Cardiac fibroblast (primary cell): ENCODE results near the gene NXPH1.

Experiments used
- DNase-seq, 2 donors: peaks; one replicate each; pipeline versions ENCODE4 v3.0.0 to v3.0.0-alpha.2; 2010; ENCODE audit warnings: low read depth in 2 of 2
- H3K4me3 ChIP-seq, 2 donors: replicated peaks in 1 of 2; 1 replicate in 1 of 2; 2 replicates in 1 of 2; pipeline ENCODE4 v1.5.1; 2011; ENCODE audit warnings: low read depth in 2 of 2, low read length in 2 of 2, mild to moderate bottlenecking in 2 of 2, moderate library complexity in 1 of 2
- TF ChIP-seq, protein P1 (sequence below): IDR thresholded peaks from one replicate; pipeline ENCODE4 v1.5.1; 2011; ENCODE audit warnings: low read depth, mild to moderate bottlenecking, low read length, inconsistent platforms

NXPH1 gene

DNA sequence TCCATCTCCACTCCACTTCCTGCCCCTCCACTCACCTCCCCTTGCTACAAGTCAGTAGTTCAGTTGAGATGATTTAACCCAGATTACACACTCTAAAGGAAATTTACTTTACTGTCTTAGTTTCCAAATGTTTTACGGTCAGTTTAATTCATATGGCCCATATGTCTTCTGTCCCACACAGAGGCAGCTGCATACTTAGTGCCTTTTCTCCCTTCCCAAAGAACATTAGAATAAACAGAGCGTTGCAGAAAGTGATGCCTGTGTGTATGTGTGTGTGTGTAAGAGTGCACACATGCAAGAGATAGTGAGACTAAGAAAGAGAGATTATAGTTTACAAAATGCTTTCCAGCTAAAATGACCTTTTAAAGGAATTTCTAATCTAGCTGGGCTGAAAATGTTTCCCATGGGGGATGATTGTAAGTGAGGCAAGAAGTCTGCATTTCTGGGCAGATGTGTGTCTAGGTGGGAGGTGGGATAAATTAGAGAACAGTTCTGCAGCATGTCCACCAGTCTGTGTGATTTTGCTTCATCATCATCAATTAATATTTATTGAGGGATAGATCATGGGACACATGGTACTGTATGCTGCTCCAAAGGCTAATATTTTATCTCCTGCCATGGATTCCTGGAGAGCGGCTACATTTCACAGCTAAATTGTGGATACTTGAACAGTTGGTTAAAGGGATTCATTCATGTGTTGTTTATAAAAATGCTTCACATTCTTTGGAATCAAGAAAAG lies 81.5 kb downstream of the NXPH1 start:
- no peak for DNase-seq
- no peak overlapping the region for H3K4me3 ChIP-seq
- TF ChIP-seq, protein P1, sequence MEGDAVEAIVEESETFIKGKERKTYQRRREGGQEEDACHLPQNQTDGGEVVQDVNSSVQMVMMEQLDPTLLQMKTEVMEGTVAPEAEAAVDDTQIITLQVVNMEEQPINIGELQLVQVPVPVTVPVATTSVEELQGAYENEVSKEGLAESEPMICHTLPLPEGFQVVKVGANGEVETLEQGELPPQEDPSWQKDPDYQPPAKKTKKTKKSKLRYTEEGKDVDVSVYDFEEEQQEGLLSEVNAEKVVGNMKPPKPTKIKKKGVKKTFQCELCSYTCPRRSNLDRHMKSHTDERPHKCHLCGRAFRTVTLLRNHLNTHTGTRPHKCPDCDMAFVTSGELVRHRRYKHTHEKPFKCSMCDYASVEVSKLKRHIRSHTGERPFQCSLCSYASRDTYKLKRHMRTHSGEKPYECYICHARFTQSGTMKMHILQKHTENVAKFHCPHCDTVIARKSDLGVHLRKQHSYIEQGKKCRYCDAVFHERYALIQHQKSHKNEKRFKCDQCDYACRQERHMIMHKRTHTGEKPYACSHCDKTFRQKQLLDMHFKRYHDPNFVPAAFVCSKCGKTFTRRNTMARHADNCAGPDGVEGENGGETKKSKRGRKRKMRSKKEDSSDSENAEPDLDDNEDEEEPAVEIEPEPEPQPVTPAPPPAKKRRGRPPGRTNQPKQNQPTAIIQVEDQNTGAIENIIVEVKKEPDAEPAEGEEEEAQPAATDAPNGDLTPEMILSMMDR: no peak

- TF ChIP-seq, protein P1: no peak
- DNase-seq: no peak
- no peak overlapping the region for H3K4me3 ChIP-seq
Measured at GRCh38 chr7:8515640-8516185, 82.3 kb downstream of the NXPH1 start.

GRCh38 chr7:8516976-8517375 lies 83.6 kb downstream of the NXPH1 start:
- no peak for DNase-seq
- TF ChIP-seq, protein P1: no peak
- no peak overlapping the region for H3K4me3 ChIP-seq

DNA sequence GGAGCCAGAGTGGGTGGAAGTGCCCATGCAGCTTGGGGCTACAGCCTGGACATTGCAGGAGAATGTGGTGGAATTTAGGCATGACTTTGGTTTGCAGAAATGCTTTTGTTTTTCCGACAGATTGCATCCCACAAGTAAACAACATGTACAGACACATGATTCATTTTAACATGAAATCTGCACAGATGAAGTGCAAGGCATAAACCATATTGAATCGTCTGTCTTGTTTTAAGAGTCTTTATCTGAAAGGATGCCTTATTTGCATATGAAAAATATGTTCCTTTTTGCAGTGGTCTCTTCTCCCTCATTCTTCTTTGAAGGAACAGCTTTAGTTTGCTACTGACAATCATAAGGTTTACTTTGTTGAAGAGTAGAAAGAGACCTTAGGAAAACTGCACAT lies 94.9 kb downstream of the NXPH1 start:
- TF ChIP-seq, protein P1: no peak
- DNase-seq: no peak
- H3K4me3 ChIP-seq: no peak overlapping the region

DNA sequence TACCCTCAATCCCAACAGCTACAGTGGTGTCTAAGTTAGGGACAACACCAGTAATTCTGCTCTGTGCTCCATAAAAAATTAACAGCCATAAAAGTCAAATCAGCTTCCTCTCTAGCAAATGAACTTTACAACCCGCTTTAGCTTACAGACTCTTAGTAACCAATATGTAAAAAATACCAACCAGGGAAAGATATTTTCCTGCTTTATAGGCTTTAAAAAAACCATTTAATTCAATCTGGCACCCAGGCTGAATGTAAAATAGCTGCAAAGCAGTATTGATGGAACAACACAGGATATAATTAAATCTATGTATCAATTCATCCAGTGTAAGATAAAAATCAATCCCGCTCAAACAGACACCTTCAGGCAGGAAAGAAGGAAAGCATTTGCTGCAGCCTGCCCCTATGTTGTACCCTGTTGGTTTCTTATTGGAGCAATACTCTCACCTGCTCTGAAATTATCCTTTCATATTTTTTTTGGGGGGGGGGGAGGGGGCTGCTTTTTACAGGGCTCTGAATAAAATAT lies 98.6 kb downstream of the NXPH1 start:
- no peak overlapping the region for H3K4me3 ChIP-seq
- TF ChIP-seq, protein P1: no peak
- no peak for DNase-seq

- H3K4me3 ChIP-seq: no peak overlapping the region
- TF ChIP-seq, protein P1: no peak
- DNase-seq: no peak
Measured at GRCh38 chr7:8536431-8536830, 103.0 kb downstream of the NXPH1 start.
